Smooth muscle cell (in vitro differentiated cells): ENCODE results near the gene LIMCH1. TPM values are rescaled to one million over a fixed set of nuclear protein-coding genes. Genes with fewer than 3 reads are reported as not detected.

Experiments
- DNase-seq: peaks from one replicate; lab custom pipeline; 2025; ENCODE audit not compliant: unreplicated experiment; lab: John Stamatoyannopoulos, UW
- H2AFZ ChIP-seq: fragments of 200-600 bp; sonication (generic); 2 replicates; pipeline ENCODE4 v1.6.0; 2016; ENCODE audit warnings: antibody characterized with exemption, low read depth, mild to moderate bottlenecking
- H3F3A ChIP-seq: fragments of 200-600 bp; sonication (generic); 2 replicates; pipeline ENCODE4 v1.6.0; 2017; ENCODE audit warnings: antibody characterized with exemption, low read depth
- H3K27ac ChIP-seq: fragments of 200-600 bp; sonication (generic); 2 replicates; pipeline ENCODE4 v1.5.1; 2016; ENCODE audit warnings: low read depth, mild to moderate bottlenecking
- H3K27me3 ChIP-seq: fragments of 200-600 bp; sonication (generic); 2 replicates; pipeline ENCODE4 v1.6.1; 2016; ENCODE audit warnings: low read depth, mild to moderate bottlenecking
- H3K36me3 ChIP-seq: fragments of 200-600 bp; sonication (generic); 2 replicates; pipeline ENCODE4 v1.5.1; 2016; ENCODE audit warnings: low read depth
- H3K4me1 ChIP-seq: fragments of 200-600 bp; sonication (generic); 2 replicates; pipeline ENCODE4 v1.5.1; 2016; ENCODE audit warnings: low read depth
- H3K4me2 ChIP-seq: fragments of 200-600 bp; sonication (generic); 2 replicates; pipeline ENCODE4 v1.6.0; 2016; ENCODE audit warnings: mild to moderate bottlenecking
- H3K4me3 ChIP-seq: fragments of 200-600 bp; sonication (generic); 2 replicates; pipeline ENCODE4 v1.5.1; 2016; ENCODE audit warnings: mild to moderate bottlenecking
- H3K79me2 ChIP-seq: fragments of 200-600 bp; sonication (generic); 2 replicates; pipeline ENCODE4 v1.6.0; 2016; ENCODE audit warnings: low read depth, mild to moderate bottlenecking
- H3K9ac ChIP-seq: fragments of 200-600 bp; sonication (generic); 2 replicates; pipeline ENCODE4 v1.6.0; 2016; ENCODE audit warnings: low read depth
- H3K9me3 ChIP-seq: fragments of 200-600 bp; sonication (generic); replicated peaks from 2 replicates; pipeline ENCODE4 v1.5.1; 2016; ENCODE audit warnings: low read depth
- H4K20me1 ChIP-seq: fragments of 200-600 bp; sonication (generic); 2 replicates; pipeline ENCODE4 v1.6.0; 2016; ENCODE audit warnings: low read depth
- CTCF ChIP-seq: fragments of 200-600 bp; sonication (generic); IDR thresholded peaks from 2 replicates; pipeline ENCODE4 v1.5.1; 2017; ENCODE audit warnings: borderline replicate concordance, mild to moderate bottlenecking, antibody characterized with exemption; ENCODE audit not compliant: insufficient read depth, poor library complexity, severe bottlenecking
- WGBS: methylation state at CpG from one replicate; pipeline ENCODE4 v1.1.7; 2016; ENCODE audit warnings: low lambda C conversion rate; 5-methylcytosine and 5-hydroxymethylcytosine counted together
- polyA plus RNA-seq: library from polyadenylated mRNA; unstranded; fragments of >200 nt; fragmentation: Nextera tagmentation; extraction: Ambion mirVana; gene quantifications from 2 replicates; pipeline ENCODE4 v1.2.1, GENCODE V29; 2016
- total RNA-seq: library from RNA; depleted of rRNA; stranded (reverse); fragments of >200 nt; gene quantifications from 2 replicates; pipeline ENCODE4 v1.2.3, GENCODE V29; 2014

The LIMCH1 gene
- total and polyA plus RNA-seq, 2 experiments from 2014 or later: 2.6 to 7.6 TPM

GRCh38 chr4:41610474-41610873 lies 72.5 kb downstream of the LIMCH1 start:
- 94% methylated on average over 3 of the region's 3 CpGs for WGBS
- Histone ChIP-seq H3K9me3 (no peaks in the 10 kb centered on the region), H3K27ac (no peak overlapping the region), H3K4me1 (peaks cover 17% of the 10 kb centered on the region), H2AFZ (no peak overlapping the region), H3F3A (peaks cover 7% of the 10 kb centered on the region), H3K4me3 (no peak overlapping the region), H4K20me1 (no peaks in the 10 kb centered on the region), H3K79me2 (no peaks in the 10 kb centered on the region), H3K36me3 (no peaks in the 10 kb centered on the region), H3K4me2 (no peak overlapping the region), H3K9ac (no peak overlapping the region), H3K27me3 (no peaks in the 10 kb centered on the region)
- TF ChIP-seq CTCF: no peak
- no peak for DNase-seq

GRCh38 chr4:41611124-41611838 lies 73.3 kb downstream of the LIMCH1 start:
- H3K9me3 ChIP-seq: no peaks in the 10 kb centered on the region
- peaks cover 7% of the 10 kb centered on the region for H3F3A ChIP-seq
- WGBS: 93% methylated on average over 1 of the region's 1 CpG
- H3K4me1 ChIP-seq: peaks cover 17% of the 10 kb centered on the region
- H3K4me3 ChIP-seq: no peak overlapping the region
- no peak for TF ChIP-seq CTCF
- H3K9ac ChIP-seq: no peak overlapping the region
- no peak for DNase-seq
- no peak overlapping the region for H2AFZ ChIP-seq
- H4K20me1 ChIP-seq: no peaks in the 10 kb centered on the region
- H3K27ac ChIP-seq: peak overlapping the region; percentile 28
- no peaks in the 10 kb centered on the region for H3K79me2 ChIP-seq
- H3K36me3 ChIP-seq: no peaks in the 10 kb centered on the region
- H3K4me2 ChIP-seq: no peak overlapping the region
- no peaks in the 10 kb centered on the region for H3K27me3 ChIP-seq

- Histone ChIP-seq H3K4me3 (peak overlapping the region; percentile 28), H3K4me2 (peak overlapping the region; percentile 79), H3K9me3 (no peaks in the 10 kb centered on the region), H3K36me3 (no peaks in the 10 kb centered on the region), H3K27me3 (no peaks in the 10 kb centered on the region), H3K79me2 (no peaks in the 10 kb centered on the region), H3F3A (peaks cover 7% of the 10 kb centered on the region), H4K20me1 (no peaks in the 10 kb centered on the region), H3K27ac (peak overlapping the region; percentile 28), H2AFZ (peak overlapping the region; percentile 25), H3K4me1 (peaks cover 17% of the 10 kb centered on the region), H3K9ac (no peak overlapping the region)
- WGBS: 12% methylated on average over 14 of the region's 14 CpGs
- no peak for DNase-seq
- TF ChIP-seq CTCF: no peak
Measured at GRCh38 chr4:41611881-41612871, 74.2 kb downstream of the LIMCH1 start.
